ENCODE measurements around the gene LRRC8D. TPM values are rescaled to one million over a fixed set of nuclear protein-coding genes. Genes with fewer than 3 reads are reported as not detected.

The LRRC8D gene
- total RNA-seq, 1 experiment from 2014 or later: 19.6 TPM

DNA sequence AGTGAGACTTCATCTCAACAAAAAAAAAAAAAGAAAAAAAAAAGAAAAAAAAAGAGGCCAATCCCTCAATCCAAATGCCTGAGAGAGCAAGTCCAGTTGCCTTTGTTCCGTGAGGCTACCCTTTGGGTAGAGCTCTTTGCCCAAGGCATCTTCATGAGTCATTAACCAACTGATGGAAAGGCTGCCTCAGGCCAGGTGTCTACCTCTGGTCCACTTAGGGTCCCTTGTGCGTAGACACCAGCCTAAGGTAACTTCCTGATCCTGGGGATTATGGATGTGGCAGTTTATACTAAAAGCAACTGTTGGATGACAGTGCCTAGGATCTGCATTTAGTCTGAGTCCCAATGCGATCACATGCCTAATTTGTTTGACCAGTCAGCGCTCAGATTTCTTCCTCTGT is 153.4 kb downstream of the LRRC8D start:
- Histone ChIP-seq H3K36me3 (ENCODE audit: low read depth, low read length) (no peaks in the 10 kb centered on the region), H3F3A (ENCODE audit: low read length, unreplicated experiment) (no peaks in the 10 kb centered on the region), H3K9me3 (ENCODE audit: low read length) (no peaks in the 10 kb centered on the region), H2AFZ (ENCODE audit: low read length) (no peak overlapping the region), H3K27me3 (ENCODE audit: low read length) (no peaks in the 10 kb centered on the region), H3K79me2 (ENCODE audit: low read length) (no peaks in the 10 kb centered on the region), H3K9ac (ENCODE audit: low read length) (no peak overlapping the region), H3K9me2 (replicated peaks; ENCODE audit: low read length) (no peaks in the 10 kb centered on the region), H3K4me2 (ENCODE audit: low read length) (no peak overlapping the region), H4K20me1 (ENCODE audit: low read length) (no peaks in the 10 kb centered on the region), H3K27ac (ENCODE audit: low read length) (no peak overlapping the region), H3K4me3 (ENCODE audit: low read length) (no peak overlapping the region), H3K4me1 (ENCODE audit: insufficient read depth, low read length) (peaks cover 30% of the 10 kb centered on the region)
- ChIA-PET CTCF (no interaction called here), POLR2A (ENCODE audit: unreplicated experiment) (no interaction called here)
- no TSS peak for BruUV-seq (replicated peaks)
- DNase-seq: no peak
- no peak for ATAC-seq
- no peak for TF ChIP-seq EZH2 (IDR thresholded peaks at IDR 0.05; ENCODE audit: low read length, unreplicated experiment)
- no peak for TF ChIP-seq EZH2phosphoT487 (IDR thresholded peaks at IDR 0.05; ENCODE audit: borderline replicate concordance, low read length)
- TF ChIP-seq, protein P1, sequence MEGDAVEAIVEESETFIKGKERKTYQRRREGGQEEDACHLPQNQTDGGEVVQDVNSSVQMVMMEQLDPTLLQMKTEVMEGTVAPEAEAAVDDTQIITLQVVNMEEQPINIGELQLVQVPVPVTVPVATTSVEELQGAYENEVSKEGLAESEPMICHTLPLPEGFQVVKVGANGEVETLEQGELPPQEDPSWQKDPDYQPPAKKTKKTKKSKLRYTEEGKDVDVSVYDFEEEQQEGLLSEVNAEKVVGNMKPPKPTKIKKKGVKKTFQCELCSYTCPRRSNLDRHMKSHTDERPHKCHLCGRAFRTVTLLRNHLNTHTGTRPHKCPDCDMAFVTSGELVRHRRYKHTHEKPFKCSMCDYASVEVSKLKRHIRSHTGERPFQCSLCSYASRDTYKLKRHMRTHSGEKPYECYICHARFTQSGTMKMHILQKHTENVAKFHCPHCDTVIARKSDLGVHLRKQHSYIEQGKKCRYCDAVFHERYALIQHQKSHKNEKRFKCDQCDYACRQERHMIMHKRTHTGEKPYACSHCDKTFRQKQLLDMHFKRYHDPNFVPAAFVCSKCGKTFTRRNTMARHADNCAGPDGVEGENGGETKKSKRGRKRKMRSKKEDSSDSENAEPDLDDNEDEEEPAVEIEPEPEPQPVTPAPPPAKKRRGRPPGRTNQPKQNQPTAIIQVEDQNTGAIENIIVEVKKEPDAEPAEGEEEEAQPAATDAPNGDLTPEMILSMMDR (conservative IDR thresholded peaks at IDR 0.05; ENCODE audit: low read depth, low read length): no peak
- intact Hi-C loops (cut with micrococcal nuclease): no loop called here

DNA sequence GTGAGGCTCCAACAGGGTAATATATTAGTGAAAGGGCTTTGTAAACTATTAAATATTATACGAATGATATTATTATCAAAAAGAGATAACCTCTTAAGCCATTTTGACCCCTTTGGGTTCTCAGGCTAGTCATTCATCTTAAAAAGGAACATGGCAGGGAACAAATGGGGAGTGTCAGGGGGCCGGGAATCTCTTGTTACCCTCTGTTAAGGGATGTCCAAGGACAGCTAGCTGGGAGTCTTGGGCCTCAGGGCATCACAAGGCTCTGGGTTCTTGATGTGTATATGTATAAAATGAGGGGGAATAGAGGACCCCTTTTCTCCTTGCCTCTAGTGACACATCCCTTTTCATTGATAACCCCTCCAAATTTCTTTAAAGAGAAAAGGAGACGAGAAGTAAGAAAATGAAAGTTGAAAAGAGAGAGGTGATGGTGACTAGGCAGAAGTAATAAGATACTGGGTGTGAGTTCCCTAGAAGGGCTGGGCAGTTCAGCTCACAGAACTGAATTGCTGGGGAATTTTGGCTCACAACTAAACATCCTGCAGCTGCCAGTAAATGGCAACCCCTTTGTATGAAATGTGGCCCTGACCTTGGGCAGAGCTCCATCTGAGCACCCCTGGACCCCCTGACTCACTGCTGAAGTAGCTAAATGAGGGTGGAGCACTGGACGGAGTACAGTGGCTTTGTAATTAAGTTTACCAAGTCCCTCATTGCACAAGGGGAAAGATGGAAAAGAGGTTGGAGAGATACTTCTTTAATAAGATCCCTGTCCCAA is 154.1 kb downstream of the LRRC8D start:
- intact Hi-C loops (cut with micrococcal nuclease): no loop called here
- Histone ChIP-seq H3K79me2 (ENCODE audit: low read length) (no peaks in the 10 kb centered on the region), H2AFZ (ENCODE audit: low read length) (no peak overlapping the region), H3K27me3 (ENCODE audit: low read length) (no peaks in the 10 kb centered on the region), H3F3A (ENCODE audit: low read length, unreplicated experiment) (no peaks in the 10 kb centered on the region), H3K4me3 (ENCODE audit: low read length) (no peak overlapping the region), H3K27ac (ENCODE audit: low read length) (no peak overlapping the region), H3K36me3 (ENCODE audit: low read depth, low read length) (no peaks in the 10 kb centered on the region), H3K9ac (ENCODE audit: low read length) (no peak overlapping the region), H3K4me1 (ENCODE audit: insufficient read depth, low read length) (peaks cover 30% of the 10 kb centered on the region), H3K9me2 (replicated peaks; ENCODE audit: low read length) (no peaks in the 10 kb centered on the region), H4K20me1 (ENCODE audit: low read length) (no peaks in the 10 kb centered on the region), H3K4me2 (ENCODE audit: low read length) (no peak overlapping the region), H3K9me3 (ENCODE audit: low read length) (no peaks in the 10 kb centered on the region)
- ChIA-PET CTCF (interaction anchor here (0.5 kb wide), 1 partner anchor 355 kb away, joined by 3 read pairs; no protein-coding TSS in a partner anchor), POLR2A (ENCODE audit: unreplicated experiment) (no interaction called here)
- BruUV-seq (replicated peaks): no TSS peak
- no peak for DNase-seq
- ATAC-seq: peak; percentile 51
- TF ChIP-seq EZH2phosphoT487 (IDR thresholded peaks at IDR 0.05; ENCODE audit: borderline replicate concordance, low read length): no peak
- TF ChIP-seq, protein P1 (conservative IDR thresholded peaks at IDR 0.05; ENCODE audit: low read depth, low read length): no peak
- TF ChIP-seq EZH2 (IDR thresholded peaks at IDR 0.05; ENCODE audit: low read length, unreplicated experiment): no peak

DNA sequence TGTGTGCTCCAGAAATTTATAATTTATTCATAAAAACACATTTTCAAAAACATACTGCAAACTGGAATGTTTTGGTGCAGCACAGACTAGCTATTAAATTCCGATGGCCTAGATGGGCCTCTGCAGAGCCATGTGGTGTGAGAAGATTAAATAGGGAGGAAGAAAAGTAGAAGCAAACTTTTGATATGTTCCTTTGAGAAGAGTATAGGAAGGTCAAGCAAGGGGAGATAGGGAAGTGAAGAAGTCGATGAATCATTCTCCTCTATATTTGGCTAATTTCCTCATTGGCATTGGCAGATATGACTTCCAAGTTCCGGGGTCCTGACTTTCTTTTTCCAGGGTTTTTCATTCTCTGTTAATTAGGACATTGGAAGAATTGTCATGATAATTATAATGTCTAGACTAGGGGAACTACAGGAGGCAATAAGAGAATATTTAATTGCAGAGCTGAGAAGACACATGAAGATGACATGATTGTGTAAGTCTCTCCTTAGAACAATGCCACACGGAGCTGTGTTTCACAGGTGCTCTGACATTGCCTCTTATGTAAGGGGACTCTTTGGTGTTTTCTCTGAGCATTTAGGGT is 154.8 kb downstream of the LRRC8D start:
- intact Hi-C loops (cut with micrococcal nuclease): no loop called here
- Histone ChIP-seq H3K9ac (ENCODE audit: low read length) (no peak overlapping the region), H3K4me1 (ENCODE audit: insufficient read depth, low read length) (peaks cover 35% of the 10 kb centered on the region), H3K27ac (ENCODE audit: low read length) (no peak overlapping the region), H3K79me2 (ENCODE audit: low read length) (no peaks in the 10 kb centered on the region), H3K4me2 (ENCODE audit: low read length) (no peak overlapping the region), H3F3A (ENCODE audit: low read length, unreplicated experiment) (no peaks in the 10 kb centered on the region), H3K4me3 (ENCODE audit: low read length) (no peak overlapping the region), H2AFZ (ENCODE audit: low read length) (no peak overlapping the region), H3K9me2 (replicated peaks; ENCODE audit: low read length) (no peaks in the 10 kb centered on the region), H3K27me3 (ENCODE audit: low read length) (no peaks in the 10 kb centered on the region), H3K36me3 (ENCODE audit: low read depth, low read length) (no peaks in the 10 kb centered on the region), H4K20me1 (ENCODE audit: low read length) (no peaks in the 10 kb centered on the region), H3K9me3 (ENCODE audit: low read length) (no peaks in the 10 kb centered on the region)
- ChIA-PET CTCF (no interaction called here), POLR2A (ENCODE audit: unreplicated experiment) (no interaction called here)
- TF ChIP-seq EZH2phosphoT487 (IDR thresholded peaks at IDR 0.05; ENCODE audit: borderline replicate concordance, low read length): no peak
- no peak for TF ChIP-seq EZH2 (IDR thresholded peaks at IDR 0.05; ENCODE audit: low read length, unreplicated experiment)
- TF ChIP-seq, protein P1 (conservative IDR thresholded peaks at IDR 0.05; ENCODE audit: low read depth, low read length): no peak
- BruUV-seq (replicated peaks): no TSS peak
- no peak for ATAC-seq
- no peak for DNase-seq
